C4-2B (cell line): ENCODE measurements around the gene WDR62.

Experiments
- H3K27ac ChIP-seq: fragments of 450-650 bp; 2 replicates; pipeline ENCODE4 v1.5.1; 2017
- CTCF ChIP-seq: fragments of 450-650 bp; conservative IDR thresholded peaks from 2 replicates; pipeline ENCODE4 v1.5.1; 2017; ENCODE audit warnings: mild to moderate bottlenecking
- ZFX ChIP-seq: fragments of 450-650 bp; IDR thresholded peaks from 2 replicates; pipeline ENCODE4 v1.6.1; 2017

The WDR62 gene

GRCh38 chr19:36151144-36152018 lies 96.7 kb downstream of the WDR62 start:
- no peak overlapping the region for H3K27ac ChIP-seq
- TF ChIP-seq CTCF (no peak), ZFX (no peak)

GRCh38 chr19:36152019-36152351 lies 97.3 kb downstream of the WDR62 start:
- no peak overlapping the region for H3K27ac ChIP-seq
- no peak for TF ChIP-seq CTCF

GRCh38 chr19:36152352-36153091 lies 97.8 kb downstream of the WDR62 start, which contains the start of gene COX7A1:
COX7A1 (minus strand) TSS chr19:36152447; CDS start chr19:36152407, 40 bp downstream.
- TF ChIP-seq ZFX (no peak), CTCF (no peak)
- H3K27ac ChIP-seq: no peak within 1 kb of the TSS

- H3K27ac ChIP-seq: no peak overlapping the region
- TF ChIP-seq CTCF: no peak
- no peak for TF ChIP-seq ZFX
Observed at GRCh38 chr19:36153126-36153525, 98.4 kb downstream of the WDR62 start.
